B cell (primary cell): ENCODE data around the gene EPHB1. TPM values are rescaled to one million over a fixed set of nuclear protein-coding genes. Genes with fewer than 3 reads are reported as not detected.

ENCODE experiments used
- ATAC-seq: fragments of 200-7000 bp; cut with Tn5 transposase; one replicate; pipeline ENCODE4 v1.10.0; 2021; ENCODE audit warnings: low read depth, mild to moderate bottlenecking, moderate number of reproducible peaks, moderate library complexity
- CTCF ChIA-PET: fragments of 350-600 bp; sonication (Branson Sonifier 250); formaldehyde crosslinking; loops from one replicate; lab custom pipeline; 2021; ENCODE audit warnings: antibody characterized with exemption, inconsistent platforms; lab: Charles Lee
- POLR2A ChIA-PET: fragments of 350-600 bp; sonication (Branson Sonifier 250); formaldehyde crosslinking; loops from one replicate; lab custom pipeline; 2021; ENCODE audit warnings: antibody characterized with exemption; lab: Charles Lee
- DNase-seq: peaks from one replicate; pipeline ENCODE4 v3.0.0; 2013
- H2AFZ ChIP-seq: 2 replicates; pipeline ENCODE4 v1.6.1; 2012; ENCODE audit warnings: mild to moderate bottlenecking, low read depth, low read length; ENCODE audit not compliant: insufficient read depth, poor library complexity, severe bottlenecking
- H3K27ac ChIP-seq, 2 donors: 1 replicate in 1 of 2; 2 replicates in 1 of 2; pipeline ENCODE4 v1.5.1; 2012 to 2013; ENCODE audit warnings: low read length in 2 of 2, mild to moderate bottlenecking in 2 of 2, moderate library complexity in 1 of 2
- H3K27me3 ChIP-seq, 4 experiments: fragments of 200-600 bp in 1 of 4; sonication (generic) in 1 of 4; replicated peaks in 1 of 4; 1 replicate in 2 of 4; 2 replicates in 2 of 4; pipeline versions ENCODE4 v1.6.1 to v1.7.0; 2013 to 2016; ENCODE audit warnings: low read length in 3 of 4, mild to moderate bottlenecking in 2 of 4, mixed read lengths in 1 of 4, moderate library complexity in 1 of 4; ENCODE audit not compliant: insufficient read depth in 4 of 4, control insufficient read depth in 3 of 4; ENCODE audit errors: control extremely low read depth in 1 of 4
- H3K36me3 ChIP-seq, 2 experiments: replicated peaks in 1 of 2; 1 replicate in 1 of 2; 2 replicates in 1 of 2; pipeline versions ENCODE4 v1.6.1 to v1.7.1; 2013; ENCODE audit warnings: low read length in 1 of 2; ENCODE audit not compliant: insufficient read depth in 2 of 2, control insufficient read depth in 1 of 2; ENCODE audit errors: control extremely low read depth in 1 of 2, extremely low read depth in 1 of 2
- H3K4me1 ChIP-seq, 2 donors: fragments of 200-600 bp in 1 of 2; sonication (generic) in 1 of 2; 1 replicate in 1 of 2; 2 replicates in 1 of 2; pipeline versions ENCODE4 v1.5.1 to v1.6.1; 2013 to 2017; ENCODE audit warnings: low read length in 2 of 2; ENCODE audit not compliant: control insufficient read depth in 2 of 2, insufficient read depth in 2 of 2
- H3K4me2 ChIP-seq: replicated peaks from 2 replicates; pipeline ENCODE3; 2012; ENCODE audit warnings: mild to moderate bottlenecking, low read depth, low read length; ENCODE audit not compliant: poor library complexity, severe bottlenecking
- H3K4me3 ChIP-seq, 5 experiments: fragments of 200-600 bp in 1 of 5; sonication (generic) in 1 of 5; 1 replicate in 3 of 5; 2 replicates in 2 of 5; pipeline versions ENCODE4 v1.5.1 to v1.7.0; 2011 to 2016; ENCODE audit warnings: low read length in 4 of 5, mild to moderate bottlenecking in 4 of 5, low read depth in 2 of 5, control low read depth in 1 of 5, moderate library complexity in 1 of 5; ENCODE audit not compliant: insufficient read depth in 1 of 5; ENCODE audit errors: control extremely low read depth in 1 of 5, extremely low read depth in 1 of 5
- H3K79me2 ChIP-seq: fragments of 200-600 bp; sonication (generic); one replicate; pipeline ENCODE4 v1.6.0; 2016; ENCODE audit warnings: low read length; ENCODE audit not compliant: control insufficient read depth, insufficient read depth
- H3K9ac ChIP-seq: fragments of 200-600 bp; sonication (generic); 2 replicates; pipeline ENCODE4 v1.6.1; 2017; ENCODE audit warnings: mild to moderate bottlenecking, low read length, moderate library complexity
- H3K9me3 ChIP-seq, 3 donors: one replicate each; pipeline versions ENCODE4 v1.6.1 to v1.7.1; 2013; ENCODE audit warnings: low read length in 2 of 3; ENCODE audit not compliant: control insufficient read depth in 2 of 3, insufficient read depth in 1 of 3; ENCODE audit errors: control extremely low read depth in 1 of 3
- H4K20me1 ChIP-seq: 2 replicates; pipeline ENCODE4 v1.6.0; 2012; ENCODE audit warnings: mild to moderate bottlenecking, low read length; ENCODE audit not compliant: insufficient read depth, control insufficient read depth, poor library complexity, severe bottlenecking
- H3K27ac Mint-ChIP-seq: one replicate; pipeline ENCODE4 v1.8.0; 2021; ENCODE audit warnings: mixed read lengths
- H3K27me3 Mint-ChIP-seq: one replicate; pipeline ENCODE4 v1.8.0; 2021; ENCODE audit warnings: mixed read lengths
- H3K4me1 Mint-ChIP-seq: one replicate; pipeline ENCODE4 v1.8.0; 2021; ENCODE audit warnings: mixed read lengths
- H3K4me3 Mint-ChIP-seq: one replicate; pipeline ENCODE4 v1.8.0; 2021; ENCODE audit warnings: mixed read lengths
- H3K9me3 Mint-ChIP-seq: one replicate; pipeline ENCODE4 v1.8.0; 2022; ENCODE audit warnings: mixed read lengths; ENCODE audit not compliant: insufficient read depth
- CTCF ChIP-seq: fragments of 200-600 bp; IDR thresholded peaks from one replicate; pipeline ENCODE4 v1.8.0; 2022; ENCODE audit warnings: antibody characterized with exemption, mild to moderate bottlenecking
- EZH2 ChIP-seq: IDR thresholded peaks from 2 replicates; pipeline ENCODE4 v1.6.1; 2012; ENCODE audit warnings: borderline replicate concordance, low read depth, mild to moderate bottlenecking, moderate library complexity, low read length; ENCODE audit not compliant: insufficient read depth, poor library complexity, severe bottlenecking
- WGBS: methylation state at CpG from one replicate; pipeline ENCODE4 v1.1.5; 2013; ENCODE audit warnings: missing lambda C conversion rate; ENCODE audit not compliant: insufficient coverage; 5-methylcytosine and 5-hydroxymethylcytosine counted together
- intact Hi-C: fragments of 100-400 bp; cut with micrococcal nuclease; formaldehyde crosslinking; loops from one replicate; pipeline ENCODE4 v1.10.0; 2022
- polyA plus RNA-seq: library from polyadenylated mRNA; depleted of rRNA; stranded (reverse); fragments of >200 nt; gene quantifications from 2 replicates; pipeline ENCODE4 v1.2.3, GENCODE V29; 2012
- total RNA-seq, 2 donors: library from RNA; stranded (reverse); fragments of 120-200 nt in 1 of 2; gene quantifications; 1 replicate in 1 of 2; 2 replicates in 1 of 2; pipeline versions ENCODE4 v1.2.3 to v1.2.4, GENCODE V29; 2013 to 2022

The EPHB1 gene
- total and polyA plus RNA-seq, 2 donors (not counting 1 experiment from before 2014, with no cell fraction given), result 0.01 TPM; not detected in 1

GRCh38 chr3:134796281-134797056 is 1.4 kb downstream of the EPHB1 start:
- Histone ChIP-seq H3K79me2 (no peaks in the 10 kb centered on the region), H3K4me3 (no peak overlapping the region), H3K27ac (no peak overlapping the region), H3K9ac (no peak overlapping the region), H3K4me2 (peak overlapping the region; percentile 86), H4K20me1 (no peaks in the 10 kb centered on the region), H3K9me3 (no peaks in the 10 kb centered on the region), H2AFZ (peak overlapping the region; percentile 72), H3K27me3 (peaks cover 0 to 49% (median 8%) of the 10 kb centered on the region in 4 experiments), H3K36me3 (no peaks in the 10 kb centered on the region), H3K4me1 (peaks cover 14 to 16% of the 10 kb centered on the region in 2 donors)
- intact Hi-C loops, result no loop called here
- Mint-ChIP-seq H3K4me3 (peak overlapping the region; percentile 60), H3K27me3 (peaks cover 44% of the 10 kb centered on the region), H3K27ac (no peak overlapping the region), H3K9me3 (no peaks in the 10 kb centered on the region), H3K4me1 (peaks cover 12% of the 10 kb centered on the region)
- ChIA-PET POLR2A (no interaction called here), CTCF (interaction anchor here (0.6 to 5.4 kb wide), 3 partner anchors 35 to 1098 kb away, joined by 3 to 61 read pairs (median 27); no protein-coding TSS in a partner anchor)
- 3% methylated on average over 61 of the region's 61 CpGs for WGBS
- TF ChIP-seq CTCF (no peak), EZH2 (no peak)
- ATAC-seq, result no peak
- no peak for DNase-seq
